HCT116 (cell line): Measurements from ENCODE around the gene ROS1. TPM values are rescaled to one million over a fixed set of nuclear protein-coding genes. Genes with fewer than 3 reads are reported as not detected.

Source experiments
- ATAC-seq: fragments of 200-7000 bp; cut with Tn5 transposase; 2 replicates; pipeline ENCODE4 v1.9.1; 2020; ENCODE audit warnings: mild to moderate bottlenecking, moderate library complexity
- BruUV-seq: library from RNA; stranded (reverse); fragments of 400-500 nt; replicated peaks from 2 replicates; lab custom pipeline; 2021; lab: Mats Ljungman, UMichigan
- CTCF ChIA-PET: fragments of 300-600 bp; sonication (Branson Sonifier 250); formaldehyde crosslinking; loops from one replicate; lab custom pipeline; 2021; ENCODE audit warnings: antibody characterized with exemption; lab: Charles Lee
- POLR2A ChIA-PET: fragments of 300-600, 350-600 bp; sonication (Branson Sonifier 250); formaldehyde crosslinking; loops from one replicate; lab custom pipeline; 2021; ENCODE audit warnings: antibody characterized with exemption; lab: Charles Lee
- RAD21 ChIA-PET, 2 experiments: fragments of 300-600 bp; sonication (Branson Sonifier 250); formaldehyde crosslinking; loops; one replicate each; lab custom pipeline; 2023; ENCODE audit warnings: low total read pairs in 2 of 2; ENCODE audit not compliant: uncharacterized antibody in 2 of 2, unreplicated experiment in 2 of 2, low non-redundant PET in 1 of 2; lab: Charles Lee
- DNase-seq: peaks from one replicate; pipeline ENCODE4 v3.0.0-alpha.2; 2010; ENCODE audit warnings: low read depth, low spot score
- H2AFZ ChIP-seq: fragments of 200-600 bp; shearing (Covaris generic), sonication (generic); 2 replicates; pipeline ENCODE4 v1.6.1; 2017; ENCODE audit warnings: low read depth, mixed run types, mixed read lengths, antibody characterized with exemption, low read length; ENCODE audit not compliant: poor library complexity, severe bottlenecking
- H3K27ac ChIP-seq: 2 replicates; pipeline ENCODE4 v1.5.1; 2012; ENCODE audit warnings: low read depth, low read length
- H3K27me3 ChIP-seq: fragments of 200-600 bp; sonication (generic); 2 replicates; pipeline ENCODE4 v1.6.1; 2016; ENCODE audit warnings: mixed run types, low read length, mixed read lengths; ENCODE audit not compliant: insufficient read depth
- H3K36me3 ChIP-seq, 2 experiments: fragments of 200-500 bp in 1 of 2; fragments of 200-600 bp in 1 of 2; sonication (Bioruptor generic) in 1 of 2; sonication (generic) in 1 of 2; 2 replicates each; pipeline versions ENCODE4 v1.5.1 to v1.6.1; 2014 to 2016; ENCODE audit warnings: low read length in 2 of 2, inconsistent platforms in 1 of 2, mixed read lengths in 1 of 2, mixed run types in 1 of 2; ENCODE audit not compliant: insufficient read depth in 2 of 2, control insufficient read depth in 1 of 2
- H3K4me1 ChIP-seq, 2 experiments: fragments of 200-600 bp in 1 of 2; sonication (generic) in 1 of 2; 2 replicates each; pipeline versions ENCODE4 v1.5.1 to v1.6.1; 2012 to 2017; ENCODE audit warnings: low read length in 2 of 2, inconsistent platforms in 1 of 2, mild to moderate bottlenecking in 1 of 2, mixed read lengths in 1 of 2, mixed run types in 1 of 2, moderate library complexity in 1 of 2; ENCODE audit not compliant: insufficient read depth in 2 of 2, control insufficient read depth in 1 of 2
- H3K4me2 ChIP-seq: fragments of 200-600 bp; sonication (generic); 2 replicates; pipeline ENCODE4 v1.6.1; 2017; ENCODE audit warnings: mixed run types, low read length, mixed read lengths
- H3K4me3 ChIP-seq, 2 experiments: fragments of 200-600 bp in 1 of 2; sonication (generic) in 1 of 2; replicated peaks in 1 of 2; 2 replicates each; pipeline ENCODE4 v1.5.1; 2011 to 2016; ENCODE audit warnings: low read length in 2 of 2, control low read depth in 1 of 2, low read depth in 1 of 2, mild to moderate bottlenecking in 1 of 2, mixed read lengths in 1 of 2, mixed run types in 1 of 2
- H3K79me2 ChIP-seq: fragments of 200-600 bp; sonication (generic); 2 replicates; pipeline ENCODE4 v1.6.1; 2017; ENCODE audit warnings: mild to moderate bottlenecking, mixed run types, low read length, moderate library complexity, mixed read lengths; ENCODE audit not compliant: insufficient read depth
- H3K9ac ChIP-seq: fragments of 200-600 bp; sonication (generic); 2 replicates; pipeline ENCODE4 v1.6.1; 2016; ENCODE audit warnings: low read length, mixed read lengths
- H3K9me2 ChIP-seq: fragments of 200-600 bp; sonication (generic), shearing (Covaris generic); 2 replicates; pipeline ENCODE4 v1.6.1; 2017; ENCODE audit warnings: mixed run types, mild to moderate bottlenecking, moderate library complexity; ENCODE audit not compliant: insufficient read depth
- H3K9me3 ChIP-seq, 2 experiments: fragments of 200-500 bp in 1 of 2; fragments of 200-600 bp in 1 of 2; sonication (Bioruptor generic) in 1 of 2; sonication (generic) in 1 of 2; 2 replicates each; pipeline ENCODE4 v1.6.1; 2014 to 2017; ENCODE audit warnings: low read length in 2 of 2, mixed read lengths in 2 of 2, inconsistent platforms in 1 of 2, low read depth in 1 of 2, mild to moderate bottlenecking in 1 of 2, mixed run types in 1 of 2, moderate library complexity in 1 of 2; ENCODE audit not compliant: control insufficient read depth in 1 of 2, insufficient read depth in 1 of 2
- H4K20me1 ChIP-seq: fragments of 200-600 bp; sonication (generic), shearing (Covaris generic); 2 replicates; pipeline ENCODE4 v1.6.1; 2017; ENCODE audit warnings: mixed run types, mild to moderate bottlenecking, moderate library complexity; ENCODE audit not compliant: insufficient read depth
- ATF3 ChIP-seq: IDR thresholded peaks from 2 replicates; pipeline ENCODE4 v1.6.1; 2012
- CEBPB ChIP-seq: IDR thresholded peaks from 2 replicates; pipeline ENCODE4 v1.6.1; 2012; ENCODE audit warnings: low read depth
- EGR1 ChIP-seq: IDR thresholded peaks from 2 replicates; pipeline ENCODE4 v1.6.1; 2012; ENCODE audit warnings: low read depth
- ELF1 ChIP-seq: IDR thresholded peaks from 2 replicates; pipeline ENCODE4 v1.6.1; 2012; ENCODE audit warnings: low read depth, borderline replicate concordance
- EZH2 ChIP-seq: fragments of 200-600 bp; sonication (generic); IDR thresholded peaks from 2 replicates; pipeline ENCODE4 v1.6.1; 2017; ENCODE audit warnings: antibody characterized with exemption, mixed run types
- EZH2phosphoT487 ChIP-seq: fragments of 200-600 bp; IDR thresholded peaks from 2 replicates; pipeline ENCODE4 v1.6.1; 2018; ENCODE audit warnings: antibody characterized with exemption, borderline replicate concordance
- FOSL1 ChIP-seq: IDR thresholded peaks from 2 replicates; pipeline ENCODE4 v1.6.1; 2012; ENCODE audit warnings: low read depth
- JUND ChIP-seq: IDR thresholded peaks from 2 replicates; pipeline ENCODE4 v1.6.1; 2012
- MAX ChIP-seq: IDR thresholded peaks from 2 replicates; pipeline ENCODE4 v1.6.1; 2012
- POLR2AphosphoS5 ChIP-seq: IDR thresholded peaks from 2 replicates; pipeline ENCODE4 v1.6.1; 2011; ENCODE audit warnings: mild to moderate bottlenecking, low read depth, low read length, moderate library complexity
- RAD21 ChIP-seq: IDR thresholded peaks from 2 replicates; pipeline ENCODE4 v1.6.1; 2012; ENCODE audit warnings: low read depth, mild to moderate bottlenecking
- REST ChIP-seq: IDR thresholded peaks from 2 replicates; pipeline ENCODE4 v1.6.1; 2012; ENCODE audit warnings: low read depth
- SIN3A ChIP-seq: IDR thresholded peaks from 2 replicates; pipeline ENCODE4 v1.6.1; 2012; ENCODE audit warnings: low read depth
- SP1 ChIP-seq: IDR thresholded peaks from 2 replicates; pipeline ENCODE4 v1.6.1; 2012; ENCODE audit warnings: low read depth
- SRF ChIP-seq: IDR thresholded peaks from 2 replicates; pipeline ENCODE4 v1.6.1; 2012; ENCODE audit warnings: low read depth
- YY1 ChIP-seq: IDR thresholded peaks from 2 replicates; pipeline ENCODE4 v1.6.1; 2011; ENCODE audit warnings: low read length, low read depth, moderate library complexity, mild to moderate bottlenecking; ENCODE audit not compliant: insufficient replicate concordance; ENCODE audit errors: extremely low read depth
- ZBTB33 ChIP-seq: IDR thresholded peaks from 2 replicates; pipeline ENCODE4 v1.6.1; 2011; ENCODE audit warnings: mild to moderate bottlenecking, low read length, moderate library complexity; ENCODE audit not compliant: insufficient replicate concordance; ENCODE audit errors: extremely low read depth
- ZFX ChIP-seq: fragments of 450-650 bp; IDR thresholded peaks from 2 replicates; pipeline ENCODE4 v1.6.1; 2017
- ZNF274 ChIP-seq: fragments of 200-500 bp; sonication (Bioruptor generic); IDR thresholded peaks from 2 replicates; pipeline ENCODE4 v1.6.1; 2014; ENCODE audit warnings: mild to moderate bottlenecking, low read depth, low read length, inconsistent platforms
- intact Hi-C: fragments of 100-400 bp; cut with micrococcal nuclease; formaldehyde crosslinking; loops from 2 replicates; pipeline ENCODE4 v1.10.0; 2022
- total RNA-seq: library from RNA; stranded (reverse); gene quantifications from one replicate; pipeline ENCODE4 v1.2.1, GENCODE V29; 2021; ENCODE audit not compliant: unreplicated experiment
- TF ChIP-seq, protein P1 (sequence below), 3 experiments: fragments of 200-600 bp in 1 of 3; sonication (generic) in 1 of 3; IDR thresholded peaks in 2 of 3; conservative IDR thresholded peaks in 1 of 3; 2 replicates each; pipeline ENCODE4 v1.5.1; 2012 to 2017; ENCODE audit warnings: low read depth in 2 of 3, low read length in 2 of 3, antibody characterized with exemption in 1 of 3, borderline replicate concordance in 1 of 3, control low read depth in 1 of 3, mild to moderate bottlenecking in 1 of 3, mixed read lengths in 1 of 3, mixed run types in 1 of 3, moderate library complexity in 1 of 3; ENCODE audit not compliant: insufficient read depth in 1 of 3

Gene ROS1
- total RNA-seq, 1 experiment from 2014 or later = not detected

GRCh38 chr6:117264692-117265409, 160.9 kb downstream of the ROS1 start:
- Histone ChIP-seq H3K9me2 (no peaks in the 10 kb centered on the region), H3K27me3 (peaks cover 3% of the 10 kb centered on the region; the same call in 1 of the 2 replicates), H3K79me2 (no peaks in the 10 kb centered on the region), H3K4me1 (no peaks in the 10 kb centered on the region), H3K9me3 (no peaks in the 10 kb centered on the region), H3K27ac (no peak overlapping the region), H3K4me2 (no peak overlapping the region), H3K9ac (no peak overlapping the region), H3K36me3 (no peaks in the 10 kb centered on the region), H3K4me3 (no peak overlapping the region), H4K20me1 (no peaks in the 10 kb centered on the region), H2AFZ (no peak overlapping the region)
- DNase-seq = no peak
- ATAC-seq = no peak
- ChIA-PET POLR2A (no interaction called here), CTCF (no interaction called here), RAD21 (no interaction called here)
- no TSS peak for BruUV-seq
- TF ChIP-seq SIN3A (no peak), ZBTB33 (no peak), SP1 (no peak), CEBPB (no peak), ATF3 (no peak), REST (no peak), ELF1 (no peak), MAX (no peak), POLR2AphosphoS5 (no peak), JUND (no peak), YY1 (no peak), EZH2 (no peak), ZFX (no peak), SRF (no peak), ZNF274 (no peak), FOSL1 (no peak), RAD21 (no peak), EGR1 (no peak), EZH2phosphoT487 (no peak)
- TF ChIP-seq, protein P1, sequence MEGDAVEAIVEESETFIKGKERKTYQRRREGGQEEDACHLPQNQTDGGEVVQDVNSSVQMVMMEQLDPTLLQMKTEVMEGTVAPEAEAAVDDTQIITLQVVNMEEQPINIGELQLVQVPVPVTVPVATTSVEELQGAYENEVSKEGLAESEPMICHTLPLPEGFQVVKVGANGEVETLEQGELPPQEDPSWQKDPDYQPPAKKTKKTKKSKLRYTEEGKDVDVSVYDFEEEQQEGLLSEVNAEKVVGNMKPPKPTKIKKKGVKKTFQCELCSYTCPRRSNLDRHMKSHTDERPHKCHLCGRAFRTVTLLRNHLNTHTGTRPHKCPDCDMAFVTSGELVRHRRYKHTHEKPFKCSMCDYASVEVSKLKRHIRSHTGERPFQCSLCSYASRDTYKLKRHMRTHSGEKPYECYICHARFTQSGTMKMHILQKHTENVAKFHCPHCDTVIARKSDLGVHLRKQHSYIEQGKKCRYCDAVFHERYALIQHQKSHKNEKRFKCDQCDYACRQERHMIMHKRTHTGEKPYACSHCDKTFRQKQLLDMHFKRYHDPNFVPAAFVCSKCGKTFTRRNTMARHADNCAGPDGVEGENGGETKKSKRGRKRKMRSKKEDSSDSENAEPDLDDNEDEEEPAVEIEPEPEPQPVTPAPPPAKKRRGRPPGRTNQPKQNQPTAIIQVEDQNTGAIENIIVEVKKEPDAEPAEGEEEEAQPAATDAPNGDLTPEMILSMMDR (IDR thresholded peaks at IDR 0.05 in 2 of 3, conservative IDR thresholded peaks at IDR 0.05 in 1 of 3; ENCODE audit: borderline replicate concordance in 1 of 3, insufficient read depth in 1 of 3, low read depth in 2 of 3, low read length in 2 of 3) = no peak
- intact Hi-C loops = no loop called here
